SK-N-SH (cell line): ENCODE results near the gene CARD19. TPM values are rescaled to one million over a fixed set of nuclear protein-coding genes. Genes with fewer than 3 reads are reported as not detected.
A peak's percentile ranks its signal among the peaks of the same experiment; 100 is the strongest.

Experiments used
- CTCF ChIA-PET: fragments of 300-600, 350-600 bp; formaldehyde crosslinking; extraction: SDS; loops from one replicate; lab custom pipeline; 2021; lab: Yijun Ruan, JAX
- POLR2A ChIA-PET: fragments of 350-600 bp; sonication (Branson Sonifier 250); formaldehyde crosslinking; extraction: SDS; loops from one replicate; lab custom pipeline; 2020; ENCODE audit warnings: antibody characterized with exemption, inconsistent platforms; lab: Yijun Ruan, JAX
- DNase-seq: peaks from one replicate; pipeline ENCODE4 v3.0.0; 2012
- H2AFZ ChIP-seq: fragments of 200-600 bp; sonication (generic); 2 replicates; pipeline ENCODE4 v1.8.1; 2016; ENCODE audit warnings: antibody characterized with exemption, mild to moderate bottlenecking, low read depth
- H3F3A ChIP-seq: fragments of 200-600 bp; sonication (generic); replicated peaks from 2 replicates; pipeline ENCODE3; 2016; ENCODE audit warnings: antibody characterized with exemption, mild to moderate bottlenecking; ENCODE audit not compliant: insufficient read depth
- H3K27ac ChIP-seq, 2 experiments: fragments of 200-500 bp in 1 of 2; fragments of 200-600 bp in 1 of 2; sonication (Bioruptor generic) in 1 of 2; sonication (generic), shearing (Covaris generic) in 1 of 2; 2 replicates each; pipeline versions ENCODE4 v1.5.1 to v1.6.1; 2014 to 2016; ENCODE audit warnings: low read depth in 2 of 2, inconsistent platforms in 1 of 2, low read length in 1 of 2, mild to moderate bottlenecking in 1 of 2, mixed read lengths in 1 of 2
- H3K27me3 ChIP-seq: fragments of 200-600 bp; sonication (generic), shearing (Covaris generic); 2 replicates; pipeline ENCODE4 v1.6.1; 2016; ENCODE audit warnings: mixed run types; ENCODE audit not compliant: insufficient read depth
- H3K36me3 ChIP-seq, 2 experiments: fragments of 200-500 bp in 1 of 2; fragments of 200-600 bp in 1 of 2; sonication (Bioruptor generic) in 1 of 2; sonication (generic) in 1 of 2; replicated peaks in 1 of 2; 2 replicates each; pipeline versions ENCODE3 to v1.5.1; 2014 to 2016; ENCODE audit warnings: low read length in 1 of 2, mild to moderate bottlenecking in 1 of 2; ENCODE audit not compliant: insufficient read depth in 2 of 2, control insufficient read depth in 1 of 2
- H3K4me1 ChIP-seq, 2 experiments: fragments of 200-500 bp in 1 of 2; fragments of 200-600 bp in 1 of 2; sonication (Bioruptor generic) in 1 of 2; sonication (generic), shearing (Covaris generic) in 1 of 2; 2 replicates each; pipeline versions ENCODE4 v1.5.1 to v1.6.1; 2014 to 2016; ENCODE audit warnings: low read depth in 1 of 2, low read length in 1 of 2, mixed run types in 1 of 2; ENCODE audit not compliant: insufficient read depth in 2 of 2, control insufficient read depth in 1 of 2
- H3K4me2 ChIP-seq: fragments of 200-600 bp; sonication (generic), shearing (Covaris generic); 2 replicates; pipeline ENCODE4 v1.6.1; 2017; ENCODE audit warnings: mixed run types
- H3K4me3 ChIP-seq, 2 experiments: fragments of 200-500 bp in 1 of 2; fragments of 200-600 bp in 1 of 2; sonication (Bioruptor generic) in 1 of 2; sonication (generic), shearing (Covaris generic) in 1 of 2; 2 replicates each; pipeline versions ENCODE4 v1.5.1 to v1.8.1; 2014 to 2016; ENCODE audit warnings: low read depth in 2 of 2, inconsistent platforms in 1 of 2, low read length in 1 of 2, mild to moderate bottlenecking in 1 of 2, mixed read lengths in 1 of 2, moderate library complexity in 1 of 2
- H3K79me2 ChIP-seq: fragments of 200-600 bp; sonication (generic); 2 replicates; pipeline ENCODE4 v1.8.1; 2017; ENCODE audit warnings: mild to moderate bottlenecking; ENCODE audit not compliant: insufficient read depth
- H3K9ac ChIP-seq: fragments of 200-600 bp; sonication (generic); 2 replicates; pipeline ENCODE4 v1.6.1; 2017; ENCODE audit warnings: mixed run types
- H3K9me2 ChIP-seq: fragments of 200-600 bp; sonication (generic); 2 replicates; pipeline ENCODE4 v1.6.1; 2017; ENCODE audit warnings: mixed run types
- H3K9me3 ChIP-seq: fragments of 200-600 bp; sonication (generic); 2 replicates; pipeline ENCODE4 v1.6.1; 2017; ENCODE audit warnings: mixed run types, mild to moderate bottlenecking, moderate library complexity
- H4K20me1 ChIP-seq: fragments of 200-600 bp; sonication (generic); 2 replicates; pipeline ENCODE4 v1.6.1; 2017; ENCODE audit warnings: mild to moderate bottlenecking, mixed run types; ENCODE audit not compliant: insufficient read depth
- CHD2 ChIP-seq: fragments of 150-350 bp; IDR thresholded peaks from 2 replicates; pipeline ENCODE4 v1.6.1; 2018; ENCODE audit warnings: low read length; ENCODE audit not compliant: partially characterized antibody
- ELF1 ChIP-seq: IDR thresholded peaks from 2 replicates; pipeline ENCODE4 v1.4.0; 2012
- EP300 ChIP-seq, 2 experiments: IDR thresholded peaks; 2 replicates each; pipeline versions ENCODE4 v1.4.0 to v1.6.1; 2012; ENCODE audit warnings: borderline replicate concordance in 1 of 2, low read depth in 1 of 2, low read length in 1 of 2
- EZH2phosphoT487 ChIP-seq: fragments of 200-600 bp; sonication (generic); IDR thresholded peaks from 2 replicates; pipeline ENCODE4 v1.6.1; 2017; ENCODE audit warnings: low read depth, mixed run types, mild to moderate bottlenecking, antibody characterized with exemption, moderate library complexity, borderline replicate concordance
- FOSL2 ChIP-seq: IDR thresholded peaks from 2 replicates; pipeline ENCODE4 v1.4.0; 2012; ENCODE audit warnings: low read depth, mild to moderate bottlenecking, moderate library complexity, borderline replicate concordance
- FOXJ3 ChIP-seq: sonication (generic); formaldehyde crosslinking; IDR thresholded peaks from 2 replicates; pipeline ENCODE4 v1.5.1; 2020; ENCODE audit warnings: mild to moderate bottlenecking, missing genetic modification reagents
- JUND ChIP-seq: IDR thresholded peaks from 2 replicates; pipeline ENCODE4 v1.4.0; 2012
- MXI1 ChIP-seq: IDR thresholded peaks from 2 replicates; pipeline ENCODE4 v1.6.1; 2012; ENCODE audit warnings: mild to moderate bottlenecking, low read depth, low read length, improper control_type of control experiment
- NRF1 ChIP-seq: IDR thresholded peaks from 2 replicates; pipeline ENCODE4 v1.6.1; 2012; ENCODE audit warnings: low read depth, mild to moderate bottlenecking, low read length
- RAD21 ChIP-seq: IDR thresholded peaks from 2 replicates; pipeline ENCODE4 v1.6.1; 2012; ENCODE audit warnings: mild to moderate bottlenecking, low read length
- RCOR1 ChIP-seq: fragments of 150-350 bp; IDR thresholded peaks from 2 replicates; pipeline ENCODE4 v1.6.1; 2017; ENCODE audit warnings: antibody characterized with exemption, low read length
- RFX5 ChIP-seq: IDR thresholded peaks from 2 replicates; pipeline ENCODE4 v1.6.1; 2012; ENCODE audit warnings: mild to moderate bottlenecking, improper control_type of control experiment, low read length
- TCF12 ChIP-seq: IDR thresholded peaks from 2 replicates; pipeline ENCODE4 v1.4.0; 2012
- USF1 ChIP-seq: IDR thresholded peaks from 2 replicates; pipeline ENCODE4 v1.4.0; 2012; ENCODE audit warnings: low read depth, borderline replicate concordance
- WGBS: methylation state at CpG from one replicate; pipeline ENCODE4 v1.1.6; 2017; ENCODE audit warnings: low lambda C conversion rate; 5-methylcytosine and 5-hydroxymethylcytosine counted together
- polyA plus RNA-seq, 3 experiments: library from polyadenylated mRNA; depleted of rRNA; stranded (reverse); fragments of >200 nt; gene quantifications; 2 replicates each; pipeline ENCODE4 v1.2.3, GENCODE V29; 2012
- TF ChIP-seq, protein P1 (sequence below): IDR thresholded peaks from 2 replicates; pipeline ENCODE4; 2012
- TF ChIP-seq, protein P2 (sequence below): fragments of 200-600 bp; sonication (generic); IDR thresholded peaks from 2 replicates; pipeline ENCODE4 v1.6.1; 2017; ENCODE audit warnings: antibody characterized with exemption, mild to moderate bottlenecking, moderate library complexity

The CARD19 gene
- polyA plus RNA-seq, 1 of the 3 experiments (the other 2 are of a cell fraction), result 165 TPM

- H3K79me2 ChIP-seq, result no peaks in the 10 kb centered on the region
- H3F3A ChIP-seq, result no peaks in the 10 kb centered on the region
- no peak overlapping the region for H3K9ac ChIP-seq
- H2AFZ ChIP-seq, result no peak overlapping the region
- H3K9me2 ChIP-seq, result no peaks in the 10 kb centered on the region
- no peak overlapping the region for H3K27ac ChIP-seq
- no peak for TF ChIP-seq TCF12
- TF ChIP-seq, protein P1, sequence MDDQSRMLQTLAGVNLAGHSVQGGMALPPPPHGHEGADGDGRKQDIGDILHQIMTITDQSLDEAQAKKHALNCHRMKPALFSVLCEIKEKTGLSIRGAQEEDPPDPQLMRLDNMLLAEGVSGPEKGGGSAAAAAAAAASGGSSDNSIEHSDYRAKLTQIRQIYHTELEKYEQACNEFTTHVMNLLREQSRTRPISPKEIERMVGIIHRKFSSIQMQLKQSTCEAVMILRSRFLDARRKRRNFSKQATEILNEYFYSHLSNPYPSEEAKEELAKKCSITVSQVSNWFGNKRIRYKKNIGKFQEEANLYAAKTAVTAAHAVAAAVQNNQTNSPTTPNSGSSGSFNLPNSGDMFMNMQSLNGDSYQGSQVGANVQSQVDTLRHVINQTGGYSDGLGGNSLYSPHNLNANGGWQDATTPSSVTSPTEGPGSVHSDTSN, result no peak
- TF ChIP-seq RFX5, result no peak
- no peak for TF ChIP-seq EP300 (IDR thresholded peaks at IDR 0.05; ENCODE audit: borderline replicate concordance in 1 of 2, low read depth in 1 of 2, low read length in 1 of 2)
- TF ChIP-seq EZH2phosphoT487, result no peak
- TF ChIP-seq MXI1, result no peak
- no peak for TF ChIP-seq USF1
- TF ChIP-seq JUND, result no peak
- TF ChIP-seq ELF1, result no peak
- no peak for TF ChIP-seq RCOR1
- no peak for TF ChIP-seq NRF1
- TF ChIP-seq FOXJ3 (CRISPR knock-in tag), result no peak
- WGBS, result 89% methylated on average over 3 of the region's 14 CpGs
- DNase-seq, result no peak
- H3K27me3 ChIP-seq, result no peaks in the 10 kb centered on the region
- H3K36me3 ChIP-seq, result peaks cover 0 to 7% of the 10 kb centered on the region in 2 experiments
- H3K4me3 ChIP-seq, result no peak overlapping the region
- H3K4me2 ChIP-seq, result no peak overlapping the region
- H4K20me1 ChIP-seq, result no peaks in the 10 kb centered on the region
- H3K4me1 ChIP-seq, result peaks cover 0 to 27% of the 10 kb centered on the region in 2 experiments; a peak in 2 of 4 replicates
- POLR2A ChIA-PET, result no interaction called here
- H3K9me3 ChIP-seq, result no peaks in the 10 kb centered on the region
- CTCF ChIA-PET, result interaction anchor here (0.6 to 1.6 kb wide), 2 partner anchors 13 to 31 kb away, joined by 3 to 5 read pairs; no protein-coding TSS in a partner anchor
Measured at GRCh38 chr9:93122721-93123221, 26.8 kb downstream of the CARD19 start.

- POLR2A ChIA-PET, result no interaction called here
- Histone ChIP-seq H3K4me1 (peaks cover 0 to 35% of the 10 kb centered on the region in 2 experiments; a peak in 2 of 4 replicates), H3K27me3 (no peaks in the 10 kb centered on the region), H4K20me1 (no peaks in the 10 kb centered on the region), H3K79me2 (no peaks in the 10 kb centered on the region), H3F3A (no peaks in the 10 kb centered on the region), H2AFZ (no peak overlapping the region)
- 77% methylated on average over 5 of the region's 14 CpGs for WGBS
- no peak for TF ChIP-seq RAD21
- no peak for TF ChIP-seq TCF12
- TF ChIP-seq, protein P2, sequence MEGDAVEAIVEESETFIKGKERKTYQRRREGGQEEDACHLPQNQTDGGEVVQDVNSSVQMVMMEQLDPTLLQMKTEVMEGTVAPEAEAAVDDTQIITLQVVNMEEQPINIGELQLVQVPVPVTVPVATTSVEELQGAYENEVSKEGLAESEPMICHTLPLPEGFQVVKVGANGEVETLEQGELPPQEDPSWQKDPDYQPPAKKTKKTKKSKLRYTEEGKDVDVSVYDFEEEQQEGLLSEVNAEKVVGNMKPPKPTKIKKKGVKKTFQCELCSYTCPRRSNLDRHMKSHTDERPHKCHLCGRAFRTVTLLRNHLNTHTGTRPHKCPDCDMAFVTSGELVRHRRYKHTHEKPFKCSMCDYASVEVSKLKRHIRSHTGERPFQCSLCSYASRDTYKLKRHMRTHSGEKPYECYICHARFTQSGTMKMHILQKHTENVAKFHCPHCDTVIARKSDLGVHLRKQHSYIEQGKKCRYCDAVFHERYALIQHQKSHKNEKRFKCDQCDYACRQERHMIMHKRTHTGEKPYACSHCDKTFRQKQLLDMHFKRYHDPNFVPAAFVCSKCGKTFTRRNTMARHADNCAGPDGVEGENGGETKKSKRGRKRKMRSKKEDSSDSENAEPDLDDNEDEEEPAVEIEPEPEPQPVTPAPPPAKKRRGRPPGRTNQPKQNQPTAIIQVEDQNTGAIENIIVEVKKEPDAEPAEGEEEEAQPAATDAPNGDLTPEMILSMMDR, result no peak
- TF ChIP-seq MXI1, result no peak
- no peak for TF ChIP-seq FOXJ3 (CRISPR knock-in tag)
- no peak for TF ChIP-seq CHD2
- TF ChIP-seq FOSL2, result no peak
- no peak for TF ChIP-seq EZH2phosphoT487
- TF ChIP-seq, all 33 proteins: peak for 0
- H3K4me2 ChIP-seq, result no peak overlapping the region
- H3K9ac ChIP-seq, result no peak overlapping the region
- H3K4me3 ChIP-seq, result no peak overlapping the region
- peak; percentile 9 for DNase-seq
- no peaks in the 10 kb centered on the region for H3K9me2 ChIP-seq
- H3K9me3 ChIP-seq, result no peaks in the 10 kb centered on the region
- H3K27ac ChIP-seq, result no peak overlapping the region
- CTCF ChIA-PET, result interaction anchor here (0.8 to 1.6 kb wide), 2 partner anchors 14 to 15 kb away, joined by 3 to 5 read pairs; no protein-coding TSS in a partner anchor
- peaks cover 0 to 7% of the 10 kb centered on the region in 2 experiments for H3K36me3 ChIP-seq
Measured at GRCh38 chr9:93123561-93124283, 27.7 kb downstream of the CARD19 start.
